ENCODE results near the gene CDH22.

Gene CDH22

DNA sequence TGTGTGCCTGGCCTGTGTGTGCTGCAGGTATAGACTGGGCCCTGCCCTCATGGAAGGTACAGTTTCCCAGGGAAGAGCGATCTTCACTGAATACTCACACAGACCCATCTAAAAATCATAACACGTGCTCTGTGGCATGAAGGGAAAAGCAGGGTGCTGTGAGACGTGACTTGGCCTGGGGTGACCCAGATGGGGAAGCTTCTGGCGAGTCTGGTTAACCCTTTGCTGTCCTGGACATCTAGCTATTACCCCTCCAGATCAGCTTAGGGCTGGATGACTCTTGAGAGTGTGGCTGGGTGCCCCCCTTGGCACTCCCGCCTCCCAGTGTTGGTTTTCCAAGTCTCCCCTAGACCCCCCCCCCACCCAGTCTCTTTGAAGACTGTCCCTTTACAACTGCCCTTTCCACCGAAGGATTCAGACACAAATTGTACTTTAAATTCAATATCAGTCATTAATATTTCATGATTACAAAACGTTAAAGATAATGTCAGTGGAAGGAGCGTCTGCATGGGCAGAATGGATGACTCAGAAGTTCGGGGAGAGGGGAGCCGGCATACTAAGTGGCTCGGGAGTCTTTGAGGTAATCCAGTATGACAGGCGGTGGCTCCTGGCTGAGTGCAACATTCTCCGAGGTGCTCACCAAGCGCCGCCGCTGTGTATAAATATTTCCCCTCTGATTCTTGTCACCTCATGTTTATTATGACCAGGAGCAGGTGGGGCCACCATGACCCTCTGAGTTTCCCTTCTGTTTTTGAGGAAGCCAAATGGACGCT is 112.8 kb downstream of the CDH22 start:
- DNase-seq (ENCODE audit: low read depth in 2 of 2): no peak

GRCh38 chr20:46194409-46194808 is 113.9 kb downstream of the CDH22 start:
- no peak for DNase-seq (ENCODE audit: low read depth in 2 of 2)

DNA sequence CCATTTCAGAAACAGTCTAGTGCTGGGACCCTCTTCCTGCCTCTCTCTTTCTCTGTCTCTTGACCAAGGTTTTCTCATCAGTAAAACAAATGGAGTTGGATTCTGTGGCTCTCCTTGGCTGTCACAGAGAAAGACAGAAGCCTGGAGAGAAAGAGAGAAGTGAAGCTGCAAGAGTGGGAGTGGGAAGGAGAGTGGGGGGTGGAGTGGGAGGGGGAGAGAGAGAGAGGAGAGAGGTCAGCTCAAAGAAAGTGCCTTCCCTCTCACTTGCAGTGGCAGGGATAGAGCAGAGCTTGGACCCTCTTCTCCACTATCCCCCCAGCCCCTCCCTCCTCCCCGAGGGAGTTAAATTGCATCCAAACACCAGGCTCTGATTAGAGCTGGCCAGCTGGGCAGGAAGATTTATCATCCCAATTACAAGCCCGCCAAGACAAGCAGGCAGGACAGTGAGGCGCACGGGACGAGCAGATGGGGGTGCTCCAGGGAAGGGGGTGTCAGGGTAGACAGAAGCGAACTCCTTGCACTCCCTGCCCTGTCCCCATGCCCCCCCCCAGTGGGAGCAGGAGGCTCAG is 115.8 kb downstream of the CDH22 start:
- no peak for DNase-seq (ENCODE audit: low read depth in 2 of 2)

DNA sequence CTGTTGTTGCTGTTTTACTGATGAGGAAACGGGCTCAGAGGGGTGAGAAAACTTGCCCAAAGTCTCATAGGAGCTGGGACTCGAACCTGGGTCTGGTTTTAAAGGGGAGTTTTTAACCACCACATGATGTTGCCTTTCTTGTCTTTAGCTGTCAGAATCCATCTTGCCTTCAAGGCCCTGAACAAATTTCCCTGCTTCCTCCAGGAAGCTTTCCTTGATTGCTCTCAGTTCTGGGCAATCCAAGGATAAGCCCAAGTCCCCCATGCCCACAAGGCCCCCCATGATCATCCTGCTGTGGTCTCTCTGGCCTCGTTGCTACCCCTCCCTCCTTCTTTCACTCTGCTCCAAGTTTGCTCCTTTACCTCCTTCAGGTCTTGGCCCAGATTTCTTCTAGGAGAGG is 116.7 kb downstream of the CDH22 start:
- no peak for DNase-seq (ENCODE audit: low read depth in 2 of 2)

DNA sequence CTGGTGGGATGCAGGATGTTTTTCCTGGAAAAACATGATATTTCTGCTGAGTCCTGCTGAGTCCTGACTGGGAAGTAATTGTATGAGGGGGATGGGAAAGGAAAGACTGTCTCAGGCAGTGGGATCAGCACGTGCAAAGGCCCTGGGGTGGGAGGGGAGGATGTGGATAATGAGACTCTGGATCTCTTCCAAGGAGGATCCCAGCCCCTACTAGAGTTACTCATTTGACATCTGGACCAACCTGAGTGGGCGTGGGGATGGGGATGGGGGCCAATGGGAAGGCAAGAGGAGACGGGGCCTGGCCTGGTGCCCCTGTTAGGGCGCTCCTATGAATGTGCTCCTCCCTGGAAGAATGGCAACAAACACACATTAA is 117.1 kb downstream of the CDH22 start:
- DNase-seq (ENCODE audit: low read depth in 2 of 2): no peak

DNA sequence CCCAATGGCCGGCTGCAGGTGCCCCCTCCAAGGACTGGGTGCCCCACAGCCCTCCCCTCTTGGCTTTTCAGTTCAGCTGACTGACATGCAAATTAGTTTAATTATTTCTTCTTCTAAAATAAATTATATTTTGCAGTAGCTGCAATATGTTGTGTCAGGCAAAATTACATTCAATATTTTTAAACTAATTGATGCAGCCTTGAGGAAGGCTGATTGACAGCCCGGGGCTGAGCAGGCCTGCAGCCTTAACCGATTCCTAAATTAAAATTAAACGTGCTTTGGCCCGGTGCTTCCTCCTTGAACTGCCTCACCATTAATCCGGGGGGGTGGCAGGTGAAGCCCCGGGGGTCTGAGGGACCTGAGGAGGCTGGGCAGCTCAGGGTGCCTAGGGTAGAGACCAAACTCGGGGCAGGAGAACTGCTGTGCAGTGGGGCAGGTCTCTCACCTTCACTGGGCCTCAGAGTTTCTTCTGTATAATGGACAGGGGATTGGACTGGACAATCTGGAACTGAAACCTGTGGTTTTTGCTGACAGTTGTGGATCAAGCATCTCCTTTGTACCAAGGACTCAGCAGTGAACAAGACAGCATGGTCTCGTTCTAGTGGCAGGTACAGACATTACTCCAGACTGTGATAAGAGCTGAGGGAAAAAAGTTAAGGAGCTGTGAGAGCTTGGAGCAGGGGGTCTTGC is 117.7 kb downstream of the CDH22 start:
- no peak for DNase-seq (ENCODE audit: low read depth in 2 of 2)

- no peak for DNase-seq (ENCODE audit: low read depth in 2 of 2)
Measured at GRCh38 chr20:46188866-46189541, 119.3 kb downstream of the CDH22 start.

DNA sequence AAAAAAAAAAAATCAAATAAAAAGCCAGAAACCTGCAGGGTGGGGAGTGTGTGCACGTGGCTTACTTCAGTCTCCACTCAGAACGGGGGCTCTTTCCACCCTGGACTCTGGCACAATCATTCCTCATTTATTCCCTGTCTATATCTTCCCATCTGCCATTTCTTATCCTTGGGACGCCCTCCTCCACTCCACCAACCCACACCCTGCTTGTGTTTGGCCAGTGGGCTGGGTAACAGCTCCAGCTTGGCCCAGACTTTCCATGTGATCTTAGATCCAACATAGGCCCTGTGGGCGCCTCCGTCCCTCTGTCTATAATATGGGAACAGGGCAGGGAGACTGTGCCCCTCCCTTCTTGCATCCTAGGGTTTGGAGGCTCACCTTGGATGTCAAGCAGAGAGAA is 122.1 kb downstream of the CDH22 start:
- DNase-seq (ENCODE audit: low read depth in 2 of 2): no peak

DNA sequence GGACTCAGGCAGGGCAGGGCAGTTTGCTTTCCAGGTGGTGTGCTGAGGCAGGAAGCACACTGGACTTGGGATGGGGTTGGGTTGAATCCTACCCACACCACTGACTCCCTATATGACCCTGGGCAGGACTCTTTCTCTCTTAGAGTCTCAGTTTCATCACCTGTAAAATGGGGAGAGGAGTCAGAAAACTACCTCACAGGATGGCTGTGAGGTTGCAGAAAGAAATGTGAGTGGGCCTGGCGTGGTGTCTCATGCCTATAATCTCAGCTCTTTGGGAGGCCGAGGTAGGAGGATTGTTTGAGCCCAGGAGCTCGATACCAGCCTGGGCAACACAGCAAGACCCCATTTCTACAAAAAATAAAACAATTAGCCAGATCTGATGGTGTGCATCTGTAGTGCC is 122.9 kb downstream of the CDH22 start:
- DNase-seq (ENCODE audit: low read depth in 2 of 2): no peak

GRCh38 chr20:46183768-46184167 is 124.5 kb downstream of the CDH22 start:
- DNase-seq (ENCODE audit: low read depth in 2 of 2): no peak

GRCh38 chr20:46182276-46183200 is 125.8 kb downstream of the CDH22 start:
- no peak for DNase-seq (ENCODE audit: low read depth in 2 of 2)

DNA sequence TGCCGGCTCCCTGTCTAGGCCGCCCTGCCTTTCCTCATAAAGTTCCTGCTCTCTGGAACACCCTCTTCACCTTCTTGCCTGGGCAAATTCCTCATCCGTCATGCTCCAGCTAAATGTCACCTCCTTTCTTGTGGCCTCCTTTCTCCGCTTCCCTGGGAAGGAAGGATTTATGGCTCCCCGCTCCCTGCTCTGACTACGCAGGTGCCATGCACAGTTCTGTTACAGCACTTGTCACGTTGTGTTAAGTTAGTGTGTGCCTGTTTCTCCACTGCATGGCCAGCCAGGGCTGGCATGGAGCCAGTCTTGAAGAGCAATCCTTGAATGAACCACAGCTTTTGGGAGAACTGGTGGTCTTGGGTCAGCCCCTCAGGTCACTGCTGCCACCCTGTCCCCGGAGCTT is 128.4 kb downstream of the CDH22 start:
- DNase-seq (ENCODE audit: low read depth in 2 of 2): no peak

GRCh38 chr20:46178891-46179290 is 129.4 kb downstream of the CDH22 start:
- DNase-seq (ENCODE audit: low read depth in 2 of 2): no peak

GRCh38 chr20:46177768-46178167 is 130.5 kb downstream of the CDH22 start:
- no peak for DNase-seq (ENCODE audit: low read depth in 2 of 2)

- DNase-seq (ENCODE audit: low read depth in 2 of 2): no peak
Measured at GRCh38 chr20:46176739-46177378, 131.4 kb downstream of the CDH22 start.

DNA sequence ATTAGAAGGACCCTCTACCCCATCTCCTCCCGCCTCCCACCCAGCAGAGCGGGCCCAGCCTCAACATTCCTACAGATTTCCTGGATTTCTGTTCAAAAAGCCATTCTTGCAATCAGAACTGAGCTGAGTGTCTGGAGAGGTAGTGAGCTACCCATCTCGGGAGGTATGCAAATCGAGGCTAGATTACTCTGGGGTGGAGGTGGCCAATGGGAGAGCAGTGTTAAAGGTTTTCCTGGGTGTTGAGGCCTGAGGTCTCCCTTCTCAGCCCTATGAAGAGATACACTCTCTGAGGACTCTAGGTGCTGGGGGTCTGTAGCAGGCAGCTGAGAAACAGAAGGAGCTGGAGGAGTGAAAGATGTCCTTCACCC is 133.2 kb downstream of the CDH22 start:
- no peak for DNase-seq (ENCODE audit: low read depth in 2 of 2)

GRCh38 chr20:46174469-46175126 is 133.7 kb downstream of the CDH22 start:
- DNase-seq (ENCODE audit: low read depth in 2 of 2): peak; percentile 64 to 75

DNA sequence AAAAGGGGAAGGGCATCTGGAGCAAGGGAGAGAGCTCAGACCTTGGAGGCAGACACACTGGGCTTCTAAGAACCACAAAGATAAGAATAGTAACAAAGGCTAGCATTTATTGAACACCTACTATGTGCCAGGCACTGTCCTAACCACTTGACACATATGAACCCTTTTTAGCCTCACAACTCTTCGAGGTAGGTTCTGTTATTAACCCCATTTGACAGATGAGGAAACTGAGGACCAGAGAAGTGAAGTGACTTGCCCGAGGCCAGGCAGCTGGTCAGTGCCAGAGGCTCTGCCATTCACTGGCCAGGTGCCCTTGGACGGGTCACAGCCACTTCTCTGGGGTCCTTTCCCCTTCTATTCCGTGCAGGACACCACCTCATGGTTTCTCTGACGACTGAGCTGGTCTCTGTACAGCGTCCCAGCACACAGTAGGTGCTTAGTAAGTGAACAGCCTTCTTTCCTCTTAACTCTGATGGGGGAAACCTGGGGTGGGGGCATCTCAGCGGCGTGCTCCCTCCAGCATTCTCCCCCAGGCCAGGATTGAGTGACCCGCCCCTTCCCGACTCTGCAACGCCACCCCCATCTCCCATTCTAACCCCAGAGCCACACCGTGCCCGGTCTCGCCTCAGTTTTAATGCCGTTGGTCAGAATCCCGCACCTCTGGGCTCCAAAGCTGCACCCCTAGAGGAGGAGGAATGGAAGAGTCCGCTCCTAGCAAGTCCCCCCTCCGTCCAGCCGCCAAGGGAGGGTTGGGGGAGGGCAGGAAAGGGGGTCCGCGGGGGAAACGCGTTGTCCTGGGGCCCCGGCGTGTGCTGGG is 134.4 kb downstream of the CDH22 start:
- DNase-seq (ENCODE audit: low read depth in 2 of 2): no peak

GRCh38 chr20:46172961-46173536 is 135.2 kb downstream of the CDH22 start:
- DNase-seq (ENCODE audit: low read depth in 2 of 2): no peak
